ENCODE results near the gene C1QL1. TPM values are rescaled to one million over a fixed set of nuclear protein-coding genes. Genes with fewer than 3 reads are reported as not detected.

The C1QL1 gene
- total and polyA plus RNA-seq, 9 of the 15 experiments (the other 6 are each of a cell fraction or from before 2014, with no cell fraction given): 0.07 to 0.12 (median 0.09) TPM; not detected in 6

DNA sequence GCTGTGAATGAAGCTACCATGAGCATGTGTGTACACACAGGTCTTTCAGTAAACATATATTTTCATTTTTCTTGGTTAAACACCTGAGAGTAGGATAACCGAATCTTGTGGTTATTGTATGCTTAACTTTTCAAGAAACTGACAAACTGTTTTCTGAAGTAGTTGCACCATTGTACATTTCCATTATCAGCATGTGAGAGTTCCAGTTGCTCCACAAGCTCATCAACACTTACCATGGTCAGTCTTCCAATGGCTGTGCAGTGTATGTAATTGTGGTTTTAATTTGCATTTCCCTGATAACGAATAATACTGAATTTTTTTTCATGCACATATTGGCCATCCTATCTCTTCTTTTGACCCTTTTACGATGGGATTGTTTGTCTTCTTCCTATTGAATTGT, 31.3 kb upstream of the C1QL1 start:
- Histone ChIP-seq H4K20me1 (replicated peaks; ENCODE audit: control insufficient read depth, insufficient read depth, low read length) (no peaks in the 10 kb centered on the region; the same call in 1 of the 2 replicates), H3K36me3 (ENCODE audit: control insufficient read depth, insufficient read depth, low read length) (no peaks in the 10 kb centered on the region), H3K79me2 (ENCODE audit: control insufficient read depth, insufficient read depth, low read length) (no peaks in the 10 kb centered on the region), H3K27ac (ENCODE audit: extremely low read depth, low read depth, low read length) (no peak overlapping the region), H3K4me1 (replicated peaks in 1 of 2; ENCODE audit: control insufficient read depth in 2 of 2, insufficient read depth in 2 of 2, low read length in 2 of 2) (0 out of 5 replicates have a peak, but pooled peaks cover 0 to 3% of the 10 kb centered on the region in 2 experiments), H3K27me3 (ENCODE audit: control insufficient read depth in 2 of 2, insufficient read depth in 2 of 2, low read length in 2 of 2) (peaks cover 29 to 67% of the 10 kb centered on the region in 2 experiments), H3K4me3 (no peak overlapping the region), H3K4me2 (ENCODE audit: insufficient read depth, low read length) (no peak overlapping the region), H2AFZ (ENCODE audit: low read depth, low read length) (no peak overlapping the region), H3K9ac (ENCODE audit: insufficient read depth in 1 of 2, low read depth in 2 of 2, low read length in 2 of 2) (no peak overlapping the region), H3K9me1 (ENCODE audit: control insufficient read depth, insufficient read depth, low read length) (peaks cover 2% of the 10 kb centered on the region), H3K9me3 (replicated peaks; ENCODE audit: control insufficient read depth, insufficient read depth, low read depth, low read length) (no peaks in the 10 kb centered on the region)
- DNase-seq (ENCODE audit: extremely low read depth in 1 of 4, low spot score in 3 of 4): no peak
- ChIA-PET CTCF (ENCODE audit: low intra/inter-chr PET ratio) (no interaction called here), POLR2A (interaction anchor here (0.9 kb wide), 1 partner anchor 13 kb away, joined by 3 read pairs; no protein-coding TSS in a partner anchor)
- TF ChIP-seq POLR2AphosphoS2 (IDR thresholded peaks at IDR 0.05; ENCODE audit: low read length) (no peak), ZNF780A (CRISPR knock-in tag; IDR thresholded peaks at IDR 0.05) (no peak), CREM (IDR thresholded peaks at IDR 0.05; ENCODE audit: low read depth) (no peak), MBD2 (IDR thresholded peaks at IDR 0.05; ENCODE audit: borderline replicate concordance, low read depth) (no peak), TAF15 (IDR thresholded peaks at IDR 0.05; ENCODE audit: low read depth, low read length) (no peak), ZNF79 (CRISPR knock-in tag; IDR thresholded peaks at IDR 0.05; ENCODE audit: low read depth) (no peak), EWSR1 (IDR thresholded peaks at IDR 0.05; ENCODE audit: borderline replicate concordance, low read depth, partially characterized antibody) (no peak)
- TF ChIP-seq, protein P1, sequence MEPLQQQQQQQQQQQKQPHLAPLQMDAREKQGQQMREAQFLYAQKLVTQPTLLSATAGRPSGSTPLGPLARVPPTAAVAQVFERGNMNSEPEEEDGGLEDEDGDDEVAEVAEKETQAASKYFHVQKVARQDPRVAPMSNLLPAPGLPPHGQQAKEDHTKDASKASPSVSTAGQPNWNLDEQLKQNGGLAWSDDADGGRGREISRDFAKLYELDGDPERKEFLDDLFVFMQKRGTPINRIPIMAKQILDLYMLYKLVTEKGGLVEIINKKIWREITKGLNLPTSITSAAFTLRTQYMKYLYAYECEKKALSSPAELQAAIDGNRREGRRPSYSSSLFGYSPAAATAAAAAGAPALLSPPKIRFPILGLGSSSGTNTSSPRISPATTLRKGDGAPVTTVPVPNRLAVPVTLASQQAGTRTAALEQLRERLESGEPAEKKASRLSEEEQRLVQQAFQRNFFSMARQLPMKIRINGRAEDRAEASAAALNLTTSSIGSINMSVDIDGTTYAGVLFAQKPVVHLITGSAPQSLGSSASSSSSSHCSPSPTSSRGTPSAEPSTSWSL (CRISPR knock-in tag; IDR thresholded peaks at IDR 0.05; ENCODE audit: borderline replicate concordance): no peak
- TF ChIP-seq, protein P2, sequence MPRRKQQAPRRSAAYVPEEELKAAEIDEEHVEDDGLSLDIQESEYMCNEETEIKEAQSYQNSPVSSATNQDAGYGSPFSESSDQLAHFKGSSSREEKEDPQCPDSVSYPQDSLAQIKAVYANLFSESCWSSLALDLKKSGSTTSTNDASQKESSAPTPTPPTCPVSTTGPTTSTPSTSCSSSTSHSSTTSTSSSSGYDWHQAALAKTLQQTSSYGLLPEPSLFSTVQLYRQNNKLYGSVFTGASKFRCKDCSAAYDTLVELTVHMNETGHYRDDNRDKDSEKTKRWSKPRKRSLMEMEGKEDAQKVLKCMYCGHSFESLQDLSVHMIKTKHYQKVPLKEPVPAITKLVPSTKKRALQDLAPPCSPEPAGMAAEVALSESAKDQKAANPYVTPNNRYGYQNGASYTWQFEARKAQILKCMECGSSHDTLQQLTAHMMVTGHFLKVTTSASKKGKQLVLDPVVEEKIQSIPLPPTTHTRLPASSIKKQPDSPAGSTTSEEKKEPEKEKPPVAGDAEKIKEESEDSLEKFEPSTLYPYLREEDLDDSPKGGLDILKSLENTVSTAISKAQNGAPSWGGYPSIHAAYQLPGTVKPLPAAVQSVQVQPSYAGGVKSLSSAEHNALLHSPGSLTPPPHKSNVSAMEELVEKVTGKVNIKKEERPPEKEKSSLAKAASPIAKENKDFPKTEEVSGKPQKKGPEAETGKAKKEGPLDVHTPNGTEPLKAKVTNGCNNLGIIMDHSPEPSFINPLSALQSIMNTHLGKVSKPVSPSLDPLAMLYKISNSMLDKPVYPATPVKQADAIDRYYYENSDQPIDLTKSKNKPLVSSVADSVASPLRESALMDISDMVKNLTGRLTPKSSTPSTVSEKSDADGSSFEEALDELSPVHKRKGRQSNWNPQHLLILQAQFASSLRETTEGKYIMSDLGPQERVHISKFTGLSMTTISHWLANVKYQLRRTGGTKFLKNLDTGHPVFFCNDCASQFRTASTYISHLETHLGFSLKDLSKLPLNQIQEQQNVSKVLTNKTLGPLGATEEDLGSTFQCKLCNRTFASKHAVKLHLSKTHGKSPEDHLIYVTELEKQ (CRISPR knock-in tag; IDR thresholded peaks at IDR 0.05): no peak
- TF ChIP-seq, protein P3, sequence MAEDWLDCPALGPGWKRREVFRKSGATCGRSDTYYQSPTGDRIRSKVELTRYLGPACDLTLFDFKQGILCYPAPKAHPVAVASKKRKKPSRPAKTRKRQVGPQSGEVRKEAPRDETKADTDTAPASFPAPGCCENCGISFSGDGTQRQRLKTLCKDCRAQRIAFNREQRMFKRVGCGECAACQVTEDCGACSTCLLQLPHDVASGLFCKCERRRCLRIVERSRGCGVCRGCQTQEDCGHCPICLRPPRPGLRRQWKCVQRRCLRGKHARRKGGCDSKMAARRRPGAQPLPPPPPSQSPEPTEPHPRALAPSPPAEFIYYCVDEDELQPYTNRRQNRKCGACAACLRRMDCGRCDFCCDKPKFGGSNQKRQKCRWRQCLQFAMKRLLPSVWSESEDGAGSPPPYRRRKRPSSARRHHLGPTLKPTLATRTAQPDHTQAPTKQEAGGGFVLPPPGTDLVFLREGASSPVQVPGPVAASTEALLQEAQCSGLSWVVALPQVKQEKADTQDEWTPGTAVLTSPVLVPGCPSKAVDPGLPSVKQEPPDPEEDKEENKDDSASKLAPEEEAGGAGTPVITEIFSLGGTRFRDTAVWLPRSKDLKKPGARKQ (CRISPR knock-in tag; IDR thresholded peaks at IDR 0.05): no peak
- in situ Hi-C loops (cut with MboI): no loop called here
- BruUV-seq (replicated peaks): no TSS peak
- ATAC-seq: no peak
- intact Hi-C loops (cut with micrococcal nuclease): no loop called here
- 0% methylated on average over 3 of the region's 3 CpGs for WGBS (ENCODE audit: insufficient coverage, low coverage, missing lambda C conversion rate)
- no peak for FAIRE-seq

Measured in K562 (cell line).